H9 (cell line): ENCODE results near the gene AMT. TPM values are rescaled to one million over a fixed set of nuclear protein-coding genes. Genes with fewer than 3 reads are reported as not detected.
A peak's percentile ranks its signal among the peaks of the same experiment; 100 is the strongest.

Experiments used
- DNase-seq: peaks from one replicate; pipeline ENCODE4 v3.0.0-alpha.2; 2017
- H2AFZ ChIP-seq: one replicate; pipeline ENCODE4 v1.6.1; 2013; ENCODE audit warnings: mild to moderate bottlenecking, low read length, control low read depth, moderate library complexity
- H2AK5ac ChIP-seq: 2 replicates; pipeline ENCODE4 v1.6.1; 2013; ENCODE audit warnings: low read length, control low read depth, mixed read lengths; ENCODE audit not compliant: insufficient read length
- H2BK120ac ChIP-seq: one replicate; pipeline ENCODE4 v1.6.1; 2013; ENCODE audit warnings: low read depth, mild to moderate bottlenecking, low read length, control low read depth, inconsistent platforms; ENCODE audit not compliant: poor library complexity, severe bottlenecking
- H2BK12ac ChIP-seq: 2 replicates; pipeline ENCODE4 v1.6.1; 2013; ENCODE audit warnings: low read length, control low read depth, mixed read lengths, low read depth; ENCODE audit not compliant: insufficient read length
- H2BK15ac ChIP-seq: 2 replicates; pipeline ENCODE4 v1.6.1; 2013; ENCODE audit warnings: low read depth, low read length, control low read depth
- H2BK20ac ChIP-seq: one replicate; pipeline ENCODE4 v1.6.1; 2013; ENCODE audit warnings: low read depth, mild to moderate bottlenecking, low read length, control low read depth, inconsistent platforms; ENCODE audit not compliant: poor library complexity, severe bottlenecking
- H2BK5ac ChIP-seq: 2 replicates; pipeline ENCODE4 v1.6.1; 2013; ENCODE audit warnings: low read length, control low read depth, mixed read lengths; ENCODE audit not compliant: insufficient read length
- H3K14ac ChIP-seq: 2 replicates; pipeline ENCODE4 v1.6.1; 2013; ENCODE audit warnings: low read length, control low read depth; ENCODE audit not compliant: insufficient read depth
- H3K18ac ChIP-seq: 2 replicates; pipeline ENCODE4 v1.6.1; 2013; ENCODE audit warnings: low read depth, mild to moderate bottlenecking, mixed read lengths, low read length, control low read depth; ENCODE audit not compliant: insufficient read length
- H3K23ac ChIP-seq: 2 replicates; pipeline ENCODE4 v1.6.1; 2013; ENCODE audit warnings: low read length, control low read depth, mixed read lengths, low read depth; ENCODE audit not compliant: insufficient read length
- H3K23me2 ChIP-seq: 2 replicates; pipeline ENCODE4 v1.6.1; 2013; ENCODE audit warnings: low read depth, mild to moderate bottlenecking, mixed read lengths, low read length, control low read depth; ENCODE audit not compliant: insufficient read length, poor library complexity, severe bottlenecking
- H3K27ac ChIP-seq: 2 replicates; pipeline ENCODE4 v1.5.1; 2013; ENCODE audit warnings: low read length, control low read depth, mixed read lengths, low read depth; ENCODE audit not compliant: insufficient read length
- H3K27me3 ChIP-seq: 2 replicates; pipeline ENCODE4 v1.6.1; 2013; ENCODE audit warnings: low read length, control low read depth, inconsistent platforms; ENCODE audit not compliant: insufficient read depth
- H3K4ac ChIP-seq: 2 replicates; pipeline ENCODE4 v1.6.1; 2013; ENCODE audit warnings: low read depth, mild to moderate bottlenecking, control low read depth, inconsistent platforms, low read length, moderate library complexity
- H3K4me1 ChIP-seq: 2 replicates; pipeline ENCODE4 v1.6.1; 2013; ENCODE audit warnings: low read length, control low read depth, inconsistent platforms; ENCODE audit not compliant: insufficient read depth
- H3K4me2 ChIP-seq: 2 replicates; pipeline ENCODE4 v1.6.1; 2013; ENCODE audit warnings: low read length, control low read depth, mixed read lengths; ENCODE audit not compliant: insufficient read length, insufficient read depth
- H3K56ac ChIP-seq: 2 replicates; pipeline ENCODE4 v1.6.1; 2013; ENCODE audit warnings: low read depth, mild to moderate bottlenecking, mixed read lengths, low read length, control low read depth; ENCODE audit not compliant: insufficient read length
- H3K79me1 ChIP-seq: 2 replicates; pipeline ENCODE4 v1.6.1; 2013; ENCODE audit warnings: low read depth, mild to moderate bottlenecking, moderate library complexity, low read length, control low read depth, inconsistent platforms; ENCODE audit not compliant: insufficient read depth, poor library complexity, severe bottlenecking
- H3K79me2 ChIP-seq: 2 replicates; pipeline ENCODE4 v1.6.1; 2013; ENCODE audit warnings: low read length, control low read depth, inconsistent platforms; ENCODE audit not compliant: insufficient read depth
- H3K9ac ChIP-seq: 2 replicates; pipeline ENCODE4 v1.6.1; 2013; ENCODE audit warnings: low read length, control low read depth, mixed read lengths; ENCODE audit not compliant: insufficient read length; ENCODE audit errors: extremely low read depth
- H3K9me3 ChIP-seq: one replicate; pipeline ENCODE4 v1.6.1; 2013; ENCODE audit warnings: low read depth, low read length, inconsistent platforms; ENCODE audit not compliant: control insufficient read depth
- H3T11ph ChIP-seq: one replicate; pipeline ENCODE4 v1.6.1; 2013; ENCODE audit warnings: mild to moderate bottlenecking, low read length, control low read depth, inconsistent platforms
- H4K20me1 ChIP-seq: one replicate; pipeline ENCODE4 v1.6.1; 2013; ENCODE audit not compliant: control insufficient read depth, insufficient read length, insufficient read depth
- H4K5ac ChIP-seq: 2 replicates; pipeline ENCODE4 v1.6.1; 2013; ENCODE audit warnings: low read depth, mild to moderate bottlenecking, mixed read lengths, low read length, control low read depth; ENCODE audit not compliant: insufficient read length
- H4K8ac ChIP-seq: replicated peaks from 2 replicates; pipeline ENCODE4 v1.6.1; 2013; ENCODE audit warnings: low read length, control low read depth, mixed read lengths, low read depth; ENCODE audit not compliant: insufficient read length
- H4K91ac ChIP-seq: 2 replicates; pipeline ENCODE4 v1.6.1; 2013; ENCODE audit warnings: low read depth, mild to moderate bottlenecking, moderate library complexity, mixed read lengths, low read length, control low read depth; ENCODE audit not compliant: insufficient read length
- H3K27ac Mint-ChIP-seq, 3 experiments: 2 replicates in 2 of 3; 3 replicates in 1 of 3; pipeline ENCODE4 v1.8.0; 2020 to 2021; ENCODE audit warnings: mixed read lengths in 3 of 3, mild to moderate bottlenecking in 1 of 3, moderate library complexity in 1 of 3
- H3K27me3 Mint-ChIP-seq: 2 replicates; pipeline ENCODE4 v1.8.0; 2021; ENCODE audit warnings: low read depth, mild to moderate bottlenecking, moderate library complexity, mixed read lengths
- H3K36me3 Mint-ChIP-seq, 3 experiments: 2 replicates in 2 of 3; 3 replicates in 1 of 3; pipeline ENCODE4 v1.8.0; 2020 to 2021; ENCODE audit warnings: low read depth in 3 of 3, mixed read lengths in 3 of 3; ENCODE audit not compliant: insufficient read depth in 1 of 3
- H3K4me1 Mint-ChIP-seq, 2 experiments: 2 replicates each; pipeline ENCODE4 v1.8.0; 2020; ENCODE audit warnings: mixed read lengths in 2 of 2
- H3K4me3 Mint-ChIP-seq, 2 experiments: 2 replicates in 1 of 2; 3 replicates in 1 of 2; pipeline ENCODE4 v1.8.0; 2020 to 2021; ENCODE audit warnings: mild to moderate bottlenecking in 2 of 2, mixed read lengths in 2 of 2, moderate library complexity in 1 of 2
- H3K9me3 Mint-ChIP-seq, 2 experiments: 2 replicates in 1 of 2; 3 replicates in 1 of 2; pipeline ENCODE4 v1.8.0; 2020; ENCODE audit warnings: mild to moderate bottlenecking in 2 of 2, mixed read lengths in 2 of 2, moderate library complexity in 1 of 2
- CTCF ChIP-seq: fragments of 200-600 bp; sonication (generic); conservative IDR thresholded peaks from 3 replicates; pipeline ENCODE4 v1.8.0; 2021; ENCODE audit warnings: antibody characterized with exemption, mild to moderate bottlenecking
- WGBS: extraction: QIAGEN DNeasy Blood & Tissue Kit; methylation state at CpG from one replicate; pipeline ENCODE4 v1.1.7; 2013; ENCODE audit warnings: missing lambda C conversion rate, low lambda C conversion rate, mixed read lengths; ENCODE audit not compliant: insufficient read length; ENCODE audit errors: extremely low coverage; 5-methylcytosine and 5-hydroxymethylcytosine counted together
- total RNA-seq: library from RNA; stranded (reverse); gene quantifications from 2 replicates; pipeline ENCODE4 v1.2.1, GENCODE V29; 2021

AMT gene
- total RNA-seq, 1 experiment from 2014 or later: 41.2 TPM

DNA sequence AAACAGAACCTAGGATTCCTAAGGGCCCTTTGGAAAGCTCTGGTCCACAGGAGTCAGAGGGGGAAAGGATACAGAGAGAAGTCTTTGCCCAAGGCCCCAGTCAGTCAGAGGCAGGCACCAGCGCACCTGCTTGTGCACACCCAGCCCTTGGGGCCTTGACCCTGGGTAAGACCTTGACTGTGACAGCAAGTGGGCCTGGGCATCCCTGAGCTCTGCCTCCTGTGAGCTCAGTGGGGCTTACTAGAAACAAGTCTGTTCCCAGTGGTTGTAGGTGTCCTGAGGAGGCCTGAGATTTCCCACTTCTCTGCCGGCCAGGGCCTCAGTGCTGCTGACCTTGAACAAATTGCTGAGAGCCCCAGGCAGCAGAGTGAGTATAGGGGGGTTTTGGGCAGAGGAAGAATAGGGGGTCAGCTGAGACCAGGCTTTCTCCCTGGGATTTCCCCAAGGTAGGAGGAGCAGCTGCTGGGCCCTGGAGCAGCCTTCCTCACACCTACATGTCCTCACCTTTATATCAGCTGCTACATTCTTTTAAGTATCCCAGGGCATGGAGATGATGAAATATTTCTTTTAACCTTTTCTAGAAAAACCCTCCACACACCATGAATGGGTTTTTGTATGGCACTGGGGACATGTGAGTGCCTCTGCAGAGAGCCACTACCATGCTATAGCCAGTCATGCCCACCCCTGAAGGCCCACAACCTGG lies 38.1 kb upstream of the AMT start:
- H3K36me3 Mint-ChIP-seq: no peaks in the 10 kb centered on the region
- Histone ChIP-seq H3K4me2 (no peak overlapping the region), H3K18ac (peak overlapping the region; percentile 65), H4K5ac (no peak overlapping the region), H3K4me1 (peaks cover 16% of the 10 kb centered on the region), H2AK5ac (no peak overlapping the region), H3K9me3 (no peaks in the 10 kb centered on the region), H2BK5ac (peak overlapping the region; percentile 39), H3K27me3 (no peaks in the 10 kb centered on the region), H3K14ac (peak overlapping the region; percentile 74; the same call in 1 of the 2 replicates), H4K20me1 (no peaks in the 10 kb centered on the region), H3K79me2 (no peaks in the 10 kb centered on the region), H2BK120ac (peak overlapping the region; percentile 14), H3K23ac (no peak overlapping the region), H3K56ac (no peak overlapping the region), H3K9ac (no peak overlapping the region), H2AFZ (no peak overlapping the region), H4K8ac (no peak overlapping the region), H4K91ac (peak overlapping the region; percentile 0), H3K79me1 (no peaks in the 10 kb centered on the region), H3K4ac (peak overlapping the region; percentile 32; the same call in 1 of the 2 replicates), H2BK15ac (no peak overlapping the region), H2BK12ac (peak overlapping the region; percentile 69), H3K23me2 (no peaks in the 10 kb centered on the region), H3K27ac (peak overlapping the region; percentile 65), H2BK20ac (no peak overlapping the region), H3T11ph (no peak overlapping the region)
- H3K4me3 Mint-ChIP-seq: no peak overlapping the region; a peak in 1 of 5 replicates
- no peaks in the 10 kb centered on the region for H3K27me3 Mint-ChIP-seq
- H3K27ac Mint-ChIP-seq: peak overlapping the region; percentile 84 to 98 (median 97); a peak in 4 of 7 replicates
- no CpG with 5 or more reads among the region's 2 CpGs for WGBS
- H3K4me1 Mint-ChIP-seq: peaks cover 51 to 55% of the 10 kb centered on the region in 2 experiments
- no peak for DNase-seq
- TF ChIP-seq CTCF: no peak
- H3K9me3 Mint-ChIP-seq: no peaks in the 10 kb centered on the region
